ENCODE measurements around the gene FMN1.

Gene FMN1

GRCh38 chr15:33057845-33058244, 136.7 kb downstream of the FMN1 start:
- Histone ChIP-seq H3K4me3 (ENCODE audit: low read depth, low read length) (no peak overlapping the region), H3K36me3 (no peaks in the 10 kb centered on the region; the same call in 1 of the 2 replicates), H3K9me3 (ENCODE audit: severe bottlenecking) (no peaks in the 10 kb centered on the region), H3K27me3 (ENCODE audit: insufficient read depth, low read depth, severe bottlenecking) (no peaks in the 10 kb centered on the region), H3K27ac (no peak overlapping the region)
- no peak for TF ChIP-seq CTCF (IDR thresholded peaks at IDR 0.05; ENCODE audit: low read depth, low read length)
- DNase-seq, result no peak

- Histone ChIP-seq H3K27me3 (ENCODE audit: insufficient read depth, low read depth, severe bottlenecking) (no peaks in the 10 kb centered on the region), H3K36me3 (no peaks in the 10 kb centered on the region; the same call in 1 of the 2 replicates), H3K27ac (no peak overlapping the region), H3K9me3 (ENCODE audit: severe bottlenecking) (no peaks in the 10 kb centered on the region), H3K4me3 (ENCODE audit: low read depth, low read length) (no peak overlapping the region)
- no peak for DNase-seq
- no peak for TF ChIP-seq CTCF (IDR thresholded peaks at IDR 0.05; ENCODE audit: low read depth, low read length)
These were observed 138.6 kb downstream of the FMN1 start for GRCh38 chr15:33055962-33056361.

- peaks cover 11% of the 10 kb centered on the region for H3K9me3 ChIP-seq (ENCODE audit: severe bottlenecking)
- H3K27ac ChIP-seq, result no peak overlapping the region
- no peak overlapping the region for H3K4me3 ChIP-seq (ENCODE audit: low read depth, low read length)
- no peaks in the 10 kb centered on the region for H3K36me3 ChIP-seq
- no peak for DNase-seq
- H3K27me3 ChIP-seq (ENCODE audit: insufficient read depth, low read depth, severe bottlenecking), result no peaks in the 10 kb centered on the region
- TF ChIP-seq CTCF (IDR thresholded peaks at IDR 0.05; ENCODE audit: low read depth, low read length), result no peak
These were observed 143.0 kb downstream of the FMN1 start for GRCh38 chr15:33051528-33051927.

- H3K27me3 ChIP-seq (ENCODE audit: insufficient read depth, low read depth, severe bottlenecking), result no peaks in the 10 kb centered on the region
- no peak overlapping the region for H3K4me3 ChIP-seq (ENCODE audit: low read depth, low read length)
- H3K9me3 ChIP-seq (ENCODE audit: severe bottlenecking), result peaks cover 11% of the 10 kb centered on the region
- no peaks in the 10 kb centered on the region for H3K36me3 ChIP-seq
- no peak overlapping the region for H3K27ac ChIP-seq
- TF ChIP-seq CTCF (IDR thresholded peaks at IDR 0.05; ENCODE audit: low read depth, low read length), result no peak
- DNase-seq, result no peak
These were observed 146.3 kb downstream of the FMN1 start for GRCh38 chr15:33048255-33048654.

- Histone ChIP-seq H3K9me3 (ENCODE audit: severe bottlenecking) (peaks cover 11% of the 10 kb centered on the region), H3K27ac (no peak overlapping the region), H3K36me3 (no peaks in the 10 kb centered on the region), H3K27me3 (ENCODE audit: insufficient read depth, low read depth, severe bottlenecking) (no peaks in the 10 kb centered on the region), H3K4me3 (ENCODE audit: low read depth, low read length) (no peak overlapping the region)
- DNase-seq, result no peak
- TF ChIP-seq CTCF (IDR thresholded peaks at IDR 0.05; ENCODE audit: low read depth, low read length), result no peak
These were observed 147.4 kb downstream of the FMN1 start for GRCh38 chr15:33047077-33047476.

GRCh38 chr15:33046329-33046728, 148.2 kb downstream of the FMN1 start:
- Histone ChIP-seq H3K36me3 (no peaks in the 10 kb centered on the region), H3K9me3 (ENCODE audit: severe bottlenecking) (peaks cover 11% of the 10 kb centered on the region), H3K27me3 (ENCODE audit: insufficient read depth, low read depth, severe bottlenecking) (no peaks in the 10 kb centered on the region), H3K4me3 (ENCODE audit: low read depth, low read length) (no peak overlapping the region), H3K27ac (no peak overlapping the region)
- DNase-seq, result no peak
- TF ChIP-seq CTCF (IDR thresholded peaks at IDR 0.05; ENCODE audit: low read depth, low read length), result no peak

Data from WERI-Rb-1 (cell line).